Sigmoid colon (tissue), 7 donors: ENCODE results near the gene RPAP3. TPM values are rescaled to one million over a fixed set of nuclear protein-coding genes. Genes with fewer than 3 reads are reported as not detected.

Experiments
- DNase-seq: peaks from one replicate; pipeline ENCODE4 v3.0.0-alpha.2; 2019
- H3K27ac ChIP-seq, 4 donors: fragments of 200-600 bp; sonication (generic); one replicate each; pipeline ENCODE4 v1.5.1; 2016 to 2019; ENCODE audit warnings: mild to moderate bottlenecking in 1 of 4
- H3K27me3 ChIP-seq, 3 donors: fragments of 200-600 bp; sonication (generic); one replicate each; pipeline ENCODE4 v1.5.1; 2019; ENCODE audit warnings: mild to moderate bottlenecking in 1 of 3
- H3K36me3 ChIP-seq, 4 donors: fragments of 200-600 bp; sonication (generic); one replicate each; pipeline ENCODE4 v1.5.1; 2016 to 2019
- H3K4me1 ChIP-seq, 4 donors: fragments of 200-600 bp; sonication (generic); one replicate each; pipeline ENCODE4 v1.5.1; 2017 to 2019
- H3K4me3 ChIP-seq, 4 donors: fragments of 200-600 bp; sonication (generic); one replicate each; pipeline ENCODE4 v1.5.1; 2017 to 2019; ENCODE audit warnings: mild to moderate bottlenecking in 2 of 4, moderate library complexity in 1 of 4
- H3K9me3 ChIP-seq, 4 donors: fragments of 200-600 bp in 3 of 4; sonication (generic) in 3 of 4; one replicate each; pipeline versions ENCODE4 v1.5.1 to v1.6.1; 2013 to 2019
- EP300 ChIP-seq, 4 donors: sonication (generic); formaldehyde crosslinking; IDR thresholded peaks; one replicate each; pipeline ENCODE4 v1.6.1; 2017; ENCODE audit warnings: antibody characterized with exemption in 4 of 4
- POLR2A ChIP-seq, 2 donors: fragments of 450-650 bp; IDR thresholded peaks; one replicate each; pipeline ENCODE4 v1.6.1; 2016; ENCODE audit warnings: antibody characterized with exemption in 2 of 2, mild to moderate bottlenecking in 2 of 2, moderate library complexity in 2 of 2
- POLR2AphosphoS5 ChIP-seq, 4 donors: sonication (generic); formaldehyde crosslinking; IDR thresholded peaks; one replicate each; pipeline ENCODE4 v1.6.1; 2017; ENCODE audit warnings: antibody characterized with exemption in 4 of 4
- WGBS, 2 donors: extraction: QIAGEN DNeasy Blood & Tissue Kit; methylation state at CpG; one replicate each; pipeline ENCODE4 v1.1.7; 2013; 5-methylcytosine and 5-hydroxymethylcytosine counted together
- intact Hi-C: fragments of 100-400 bp; cut with DNase I; formaldehyde crosslinking; loops from one replicate; pipeline ENCODE4 v1.15.1; 2023
- polyA plus RNA-seq, 3 donors: library from polyadenylated mRNA; stranded (reverse); fragments of 200-250 nt; gene quantifications; one replicate each; pipeline ENCODE4 v1.2.3, GENCODE V29; 2013
- total RNA-seq, 4 donors: library from RNA; depleted of rRNA; stranded (reverse); fragments of >200 nt; gene quantifications; one replicate each; pipeline ENCODE4 v1.1.0, GENCODE V29; 2016
- TF ChIP-seq, protein P1 (sequence below), 4 experiments: fragments of 450-650 bp in 3 of 4; fragments of 200-600 bp in 1 of 4; IDR thresholded peaks; one replicate each; pipeline ENCODE4 v1.5.1; 2016 to 2019; ENCODE audit warnings: antibody characterized with exemption in 4 of 4, mild to moderate bottlenecking in 3 of 4, moderate library complexity in 2 of 4
- donor health status: healthy with polysubstance abuse.
- donor health status: Bipolar disorder and iron deficiency.
- donor health status: healthy.

Gene RPAP3
- total and polyA plus RNA-seq, 7 donors, result 6.7 to 29.3 (median 21.0) TPM

DNA sequence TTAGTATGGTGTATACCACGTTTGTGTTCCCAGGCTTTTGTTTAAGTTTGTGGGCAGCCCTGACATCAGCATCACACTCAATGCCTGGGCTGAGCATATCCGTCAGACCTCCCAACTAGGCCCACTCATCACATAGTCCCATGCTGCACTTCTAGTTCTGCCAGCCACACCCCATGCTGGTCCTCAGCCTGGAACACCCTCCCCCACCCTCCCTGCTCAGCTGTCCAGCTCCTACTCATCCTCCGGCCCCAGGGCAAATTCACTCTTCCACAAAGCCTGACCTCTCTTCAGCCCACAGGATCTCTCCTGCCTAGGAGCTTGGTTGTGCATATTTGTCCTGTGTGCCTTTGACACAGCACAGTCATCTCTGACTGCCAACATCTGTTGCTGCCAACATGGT is 23.4 kb upstream of the RPAP3 start:
- no peak for DNase-seq
- H3K4me3 ChIP-seq, result no peak overlapping the region
- 67 to 71% methylated on average over 3 of the region's 3 CpGs for WGBS, 2 donors
- TF ChIP-seq, protein P1, sequence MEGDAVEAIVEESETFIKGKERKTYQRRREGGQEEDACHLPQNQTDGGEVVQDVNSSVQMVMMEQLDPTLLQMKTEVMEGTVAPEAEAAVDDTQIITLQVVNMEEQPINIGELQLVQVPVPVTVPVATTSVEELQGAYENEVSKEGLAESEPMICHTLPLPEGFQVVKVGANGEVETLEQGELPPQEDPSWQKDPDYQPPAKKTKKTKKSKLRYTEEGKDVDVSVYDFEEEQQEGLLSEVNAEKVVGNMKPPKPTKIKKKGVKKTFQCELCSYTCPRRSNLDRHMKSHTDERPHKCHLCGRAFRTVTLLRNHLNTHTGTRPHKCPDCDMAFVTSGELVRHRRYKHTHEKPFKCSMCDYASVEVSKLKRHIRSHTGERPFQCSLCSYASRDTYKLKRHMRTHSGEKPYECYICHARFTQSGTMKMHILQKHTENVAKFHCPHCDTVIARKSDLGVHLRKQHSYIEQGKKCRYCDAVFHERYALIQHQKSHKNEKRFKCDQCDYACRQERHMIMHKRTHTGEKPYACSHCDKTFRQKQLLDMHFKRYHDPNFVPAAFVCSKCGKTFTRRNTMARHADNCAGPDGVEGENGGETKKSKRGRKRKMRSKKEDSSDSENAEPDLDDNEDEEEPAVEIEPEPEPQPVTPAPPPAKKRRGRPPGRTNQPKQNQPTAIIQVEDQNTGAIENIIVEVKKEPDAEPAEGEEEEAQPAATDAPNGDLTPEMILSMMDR (IDR thresholded peaks at IDR 0.05), result no peak
- TF ChIP-seq POLR2A (IDR thresholded peaks at IDR 0.05) (no peak), POLR2AphosphoS5 (IDR thresholded peaks at IDR 0.05) (no peak), EP300 (IDR thresholded peaks at IDR 0.05) (no peak)
- no peaks in the 10 kb centered on the region for H3K4me1 ChIP-seq
- no peak overlapping the region for H3K27ac ChIP-seq
- H3K9me3 ChIP-seq, result no peaks in the 10 kb centered on the region
- no peaks in the 10 kb centered on the region for H3K27me3 ChIP-seq
- intact Hi-C loops, result no loop called here
- no peaks in the 10 kb centered on the region for H3K36me3 ChIP-seq

DNA sequence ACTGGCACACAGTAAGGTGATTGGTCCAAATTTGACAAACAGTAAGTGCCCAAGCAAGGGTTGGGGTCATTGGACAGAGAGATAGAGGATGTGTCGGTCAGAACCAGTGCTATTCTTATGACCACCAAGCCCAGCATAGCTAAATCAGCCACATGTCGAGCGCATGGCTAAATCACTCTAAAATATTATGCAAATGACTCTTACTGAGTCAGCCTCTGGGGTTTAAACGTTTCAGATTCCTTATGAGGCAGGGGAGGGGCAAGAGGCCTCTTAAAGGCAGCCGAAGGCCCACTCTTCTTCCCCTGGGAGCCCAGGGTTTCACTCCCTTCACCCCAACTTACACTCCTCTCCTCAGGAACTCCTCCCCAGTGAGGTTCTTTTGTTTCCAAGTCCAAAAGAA is 20.1 kb upstream of the RPAP3 start:
- TF ChIP-seq, protein P1 (IDR thresholded peaks at IDR 0.05), result no peak
- TF ChIP-seq POLR2A (IDR thresholded peaks at IDR 0.05) (no peak), POLR2AphosphoS5 (IDR thresholded peaks at IDR 0.05) (no peak), EP300 (IDR thresholded peaks at IDR 0.05) (no peak)
- WGBS, 2 donors, result 53 to 73% methylated on average over 5 of the region's 5 CpGs
- Histone ChIP-seq H3K9me3 (no peaks in the 10 kb centered on the region), H3K4me1 (no peaks in the 10 kb centered on the region), H3K4me3 (no peak overlapping the region), H3K27ac (no peak overlapping the region), H3K36me3 (peaks cover 0 to under 1% (median 0%) of the 10 kb centered on the region in 4 donors), H3K27me3 (no peaks in the 10 kb centered on the region)
- intact Hi-C loops, result no loop called here
- DNase-seq, result peak; percentile 19

DNA sequence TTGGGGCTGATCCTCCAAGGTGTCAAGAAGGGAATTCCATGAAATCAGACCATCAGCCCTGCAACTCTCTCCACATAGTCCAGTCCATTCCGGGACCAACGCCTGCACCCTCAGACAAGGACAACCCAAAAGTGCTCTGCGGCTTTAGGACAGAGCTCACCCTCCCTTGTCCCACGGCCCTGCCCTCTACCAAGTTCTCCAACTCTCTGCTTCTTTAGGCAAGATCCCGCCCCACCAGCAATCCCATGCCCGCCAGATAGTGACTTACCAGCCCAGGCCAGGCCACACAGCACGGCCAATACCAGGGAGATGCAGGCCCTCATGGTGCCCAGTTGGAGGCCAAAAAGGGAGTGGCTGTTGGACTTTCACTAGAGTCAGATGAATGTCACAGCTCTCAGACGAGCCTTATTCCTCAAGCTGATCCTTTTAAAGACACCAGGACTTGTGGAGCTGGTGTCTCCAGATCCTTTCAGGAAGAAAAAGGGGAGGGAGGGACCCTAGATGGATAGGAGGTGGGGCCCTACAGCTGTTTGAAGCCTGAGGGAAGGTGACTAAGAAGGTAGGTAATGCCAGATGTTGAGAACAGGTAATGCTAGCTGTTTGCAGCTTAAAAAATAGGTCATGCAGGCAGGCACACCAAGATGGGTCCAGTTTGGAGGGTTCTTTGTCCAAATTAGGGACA is 19.4 kb upstream of the RPAP3 start, which contains the start of gene ENDOU:
ENDOU (minus strand) TSS at position 400 of the 682 bp plus-strand sequence; CDS start at position 323, 77 bp downstream.
- no peak within 1 kb of the TSS for H3K27ac ChIP-seq
- TF ChIP-seq POLR2AphosphoS5 (IDR thresholded peaks at IDR 0.05) (no peak), EP300 (IDR thresholded peaks at IDR 0.05) (no peak), POLR2A (IDR thresholded peaks at IDR 0.05) (no peak)
- TF ChIP-seq, protein P1 (IDR thresholded peaks at IDR 0.05), result no peak
- no peaks in the 10 kb centered on the region for H3K4me1 ChIP-seq
- peaks cover 0 to 5% (median 0%) of the 10 kb centered on the region in 4 donors for H3K36me3 ChIP-seq
- H3K27me3 ChIP-seq, result no peaks in the 10 kb centered on the region
- no peak within 1 kb of the TSS for H3K4me3 ChIP-seq
- peak; percentile 43 for DNase-seq
- no peaks in the 10 kb centered on the region for H3K9me3 ChIP-seq
- 94 to 99% methylated on average over 8 of the region's 8 CpGs for WGBS, 2 donors
- intact Hi-C loops, result no loop called here

DNA sequence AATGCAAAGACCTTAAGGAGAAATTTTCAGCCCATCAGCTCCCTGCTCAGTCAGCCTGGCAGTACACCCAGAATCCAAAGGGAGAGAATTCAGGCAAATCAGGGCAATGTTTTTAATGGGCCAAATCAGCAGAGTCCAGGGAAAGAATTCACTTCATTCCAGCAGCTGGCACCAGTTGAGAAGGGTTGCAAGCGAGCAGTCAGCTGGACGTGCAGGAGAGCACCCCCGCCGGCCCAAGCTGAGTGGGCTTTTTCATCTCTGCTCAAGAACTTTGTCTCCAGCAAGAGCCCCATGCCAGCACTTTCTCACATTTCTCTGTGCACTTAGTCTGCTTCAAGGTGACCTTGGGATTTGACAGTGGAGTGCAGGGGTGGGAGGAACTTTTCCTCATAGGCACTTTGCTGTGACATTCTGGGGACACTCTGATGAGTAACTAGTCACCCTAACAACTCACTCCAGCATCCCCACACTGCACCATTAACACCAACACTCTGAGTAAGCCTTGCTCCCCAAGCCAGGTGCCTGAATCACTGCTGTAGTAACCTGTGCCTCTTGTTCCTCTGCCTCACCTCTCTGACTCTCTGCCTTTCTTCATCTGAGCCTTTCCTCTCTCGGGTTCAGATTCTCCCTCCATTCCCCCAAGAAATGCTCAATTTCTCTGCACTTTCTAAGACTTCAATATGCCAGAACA is 17.3 kb upstream of the RPAP3 start:
- Histone ChIP-seq H3K27ac (no peak overlapping the region), H3K27me3 (no peaks in the 10 kb centered on the region), H3K36me3 (peaks cover 0 to 14% (median 0%) of the 10 kb centered on the region in 4 donors), H3K4me1 (peaks cover 0 to 6% (median 4%) of the 10 kb centered on the region in 4 donors), H3K9me3 (no peaks in the 10 kb centered on the region), H3K4me3 (no peak overlapping the region)
- TF ChIP-seq POLR2A (IDR thresholded peaks at IDR 0.05), result no peak
- TF ChIP-seq EP300 (IDR thresholded peaks at IDR 0.05), result no peak
- no peak for TF ChIP-seq POLR2AphosphoS5 (IDR thresholded peaks at IDR 0.05)
- TF ChIP-seq, protein P1 (IDR thresholded peaks at IDR 0.05), result no peak
- DNase-seq, result no peak
- 95 to 97% methylated on average over 5 of the region's 5 CpGs for WGBS, 2 donors
- intact Hi-C loops, result no loop called here
